Measurements from ENCODE around the gene KCNQ1. TPM values are rescaled to one million over a fixed set of nuclear protein-coding genes. Genes with fewer than 3 reads are reported as not detected.

Gene KCNQ1
- total RNA-seq, 2 experiments from 2014 or later: 8.7 to 9.5 TPM

DNA sequence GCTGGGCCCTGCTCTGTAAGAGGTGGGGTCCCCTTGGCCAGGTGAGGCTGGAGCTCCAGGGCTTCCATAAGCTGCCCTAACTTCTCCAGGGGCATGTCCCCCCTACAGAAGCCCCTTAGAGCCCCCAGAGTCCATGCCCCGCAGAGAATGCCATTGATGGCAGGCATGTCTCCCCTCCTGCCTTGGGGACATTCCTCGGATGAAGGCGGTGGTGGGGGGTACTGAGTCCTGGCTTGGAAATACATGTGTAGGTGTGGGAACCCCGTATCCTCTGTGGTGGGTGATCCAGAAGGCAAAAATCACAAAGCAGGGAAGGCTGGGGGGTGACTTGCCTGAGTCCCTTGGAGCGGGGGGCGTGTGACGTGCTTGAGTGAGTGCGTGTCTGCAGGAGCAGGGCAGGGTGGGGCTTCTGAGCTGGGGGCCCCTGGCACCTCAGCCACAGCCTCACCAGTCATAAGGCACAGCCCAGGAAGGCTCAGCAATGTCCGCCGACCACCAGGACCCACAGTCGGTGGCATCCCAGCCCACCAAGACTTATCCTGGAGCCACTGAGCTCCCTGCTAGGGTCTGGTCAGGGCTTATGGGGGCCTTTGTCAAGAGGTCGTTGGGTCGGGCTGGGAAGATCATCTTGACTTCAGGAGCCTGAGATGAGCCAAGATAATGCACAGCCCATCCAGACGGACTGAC, 324.7 kb downstream of the KCNQ1 start:
- Mint-ChIP-seq H3K4me1 (ENCODE audit: low read depth) (peaks cover 8% of the 10 kb centered on the region), H3K4me3 (no peak overlapping the region), H3K9me3 (no peaks in the 10 kb centered on the region), H3K36me3 (ENCODE audit: low read depth) (no peaks in the 10 kb centered on the region), H3K27ac (no peak overlapping the region), H3K27me3 (no peaks in the 10 kb centered on the region)
- intact Hi-C loops (cut with micrococcal nuclease): no loop called here
- ChIA-PET CTCF (no interaction called here), POLR2A (no interaction called here)
- DNase-seq (no peak), ATAC-seq (no peak)
- TF ChIP-seq, protein P1, sequence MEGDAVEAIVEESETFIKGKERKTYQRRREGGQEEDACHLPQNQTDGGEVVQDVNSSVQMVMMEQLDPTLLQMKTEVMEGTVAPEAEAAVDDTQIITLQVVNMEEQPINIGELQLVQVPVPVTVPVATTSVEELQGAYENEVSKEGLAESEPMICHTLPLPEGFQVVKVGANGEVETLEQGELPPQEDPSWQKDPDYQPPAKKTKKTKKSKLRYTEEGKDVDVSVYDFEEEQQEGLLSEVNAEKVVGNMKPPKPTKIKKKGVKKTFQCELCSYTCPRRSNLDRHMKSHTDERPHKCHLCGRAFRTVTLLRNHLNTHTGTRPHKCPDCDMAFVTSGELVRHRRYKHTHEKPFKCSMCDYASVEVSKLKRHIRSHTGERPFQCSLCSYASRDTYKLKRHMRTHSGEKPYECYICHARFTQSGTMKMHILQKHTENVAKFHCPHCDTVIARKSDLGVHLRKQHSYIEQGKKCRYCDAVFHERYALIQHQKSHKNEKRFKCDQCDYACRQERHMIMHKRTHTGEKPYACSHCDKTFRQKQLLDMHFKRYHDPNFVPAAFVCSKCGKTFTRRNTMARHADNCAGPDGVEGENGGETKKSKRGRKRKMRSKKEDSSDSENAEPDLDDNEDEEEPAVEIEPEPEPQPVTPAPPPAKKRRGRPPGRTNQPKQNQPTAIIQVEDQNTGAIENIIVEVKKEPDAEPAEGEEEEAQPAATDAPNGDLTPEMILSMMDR (IDR thresholded peaks at IDR 0.05): no peak

DNA sequence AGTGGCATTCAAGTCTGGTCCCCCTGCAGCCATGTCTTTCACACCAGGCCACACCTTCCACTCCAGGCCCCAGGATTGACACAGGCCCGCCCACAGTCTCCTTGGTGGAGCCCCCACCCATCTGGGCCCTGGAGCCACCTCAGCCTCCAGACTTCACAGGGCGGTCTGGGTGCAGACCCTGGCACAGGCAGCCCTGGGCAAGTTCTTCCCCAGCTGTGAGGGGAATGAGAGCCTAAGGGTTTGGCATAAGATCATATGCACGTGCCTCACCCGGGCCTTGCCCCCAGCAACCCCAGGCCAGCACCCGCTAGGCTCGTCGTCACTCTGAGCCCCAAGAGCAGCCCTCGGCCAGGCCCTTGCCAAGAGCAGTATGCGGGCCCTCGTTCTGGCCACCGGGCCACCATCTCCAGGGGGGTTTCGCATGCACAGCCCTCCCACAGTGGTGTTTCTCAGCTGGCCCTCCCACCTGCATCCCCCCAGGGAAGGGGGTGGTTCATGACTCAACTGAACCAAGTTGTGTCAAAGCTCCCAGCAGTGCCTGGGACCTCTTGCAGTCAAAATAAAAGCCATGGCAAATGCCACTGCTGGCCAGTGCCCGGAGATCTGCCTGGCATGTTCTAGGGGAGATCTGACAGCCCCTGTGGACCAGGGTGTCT, 325.4 kb downstream of the KCNQ1 start:
- intact Hi-C loops (cut with micrococcal nuclease): no loop called here
- no peak for DNase-seq
- H3K27me3 Mint-ChIP-seq: no peaks in the 10 kb centered on the region
- H3K36me3 Mint-ChIP-seq (ENCODE audit: low read depth): no peaks in the 10 kb centered on the region
- no peak for ATAC-seq
- H3K9me3 Mint-ChIP-seq: no peaks in the 10 kb centered on the region
- TF ChIP-seq, protein P1 (IDR thresholded peaks at IDR 0.05): no peak
- peaks cover 14% of the 10 kb centered on the region for H3K4me1 Mint-ChIP-seq (ENCODE audit: low read depth)
- no peak overlapping the region for H3K4me3 Mint-ChIP-seq
- ChIA-PET POLR2A (no interaction called here), CTCF (interaction anchor here (0.8 kb wide), 1 partner anchor 279 kb away, joined by 3 read pairs; no protein-coding TSS in a partner anchor)
- no peak overlapping the region for H3K27ac Mint-ChIP-seq

DNA sequence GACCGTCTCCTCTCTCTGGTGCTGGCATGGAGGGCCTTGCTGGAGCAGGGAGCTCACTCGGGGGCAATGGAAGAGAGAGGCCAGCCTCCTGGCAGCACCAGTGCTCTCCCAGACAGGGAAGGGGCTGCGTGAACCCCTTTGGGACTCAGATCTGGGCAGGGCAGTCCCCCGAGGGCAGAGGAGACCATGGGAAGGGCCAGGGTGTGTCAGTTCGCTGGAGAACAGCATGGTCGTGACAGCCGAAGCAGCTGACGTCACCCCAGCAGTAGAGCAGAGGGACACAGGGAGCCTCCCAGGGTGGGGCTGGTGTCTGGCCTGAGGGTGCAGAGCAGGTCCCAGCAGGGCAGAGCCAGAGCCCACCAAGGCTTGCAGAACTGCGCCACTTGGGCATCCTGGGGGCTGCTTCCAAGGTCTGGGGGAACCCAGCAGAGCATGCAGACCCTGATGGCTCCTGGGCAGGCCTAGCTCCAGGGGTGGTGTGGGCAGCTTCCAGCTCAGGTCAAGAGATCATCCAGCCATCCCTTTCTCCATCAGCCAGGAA, 326.0 kb downstream of the KCNQ1 start:
- H3K9me3 Mint-ChIP-seq: no peaks in the 10 kb centered on the region
- intact Hi-C loops (cut with micrococcal nuclease): no loop called here
- POLR2A ChIA-PET: interaction anchor here (1.0 kb wide), 1 partner anchor 11 kb away, joined by 3 read pairs; no protein-coding TSS in a partner anchor
- no peak overlapping the region for H3K4me3 Mint-ChIP-seq
- TF ChIP-seq, protein P1 (IDR thresholded peaks at IDR 0.05): no peak
- no peaks in the 10 kb centered on the region for H3K36me3 Mint-ChIP-seq (ENCODE audit: low read depth)
- ATAC-seq (no peak), DNase-seq (no peak)
- peaks cover 14% of the 10 kb centered on the region for H3K4me1 Mint-ChIP-seq (ENCODE audit: low read depth)
- CTCF ChIA-PET: interaction anchor here (0.8 kb wide), 1 partner anchor 280 kb away, joined by 3 read pairs; no protein-coding TSS in a partner anchor
- no peak overlapping the region for H3K27ac Mint-ChIP-seq
- H3K27me3 Mint-ChIP-seq: no peaks in the 10 kb centered on the region

DNA sequence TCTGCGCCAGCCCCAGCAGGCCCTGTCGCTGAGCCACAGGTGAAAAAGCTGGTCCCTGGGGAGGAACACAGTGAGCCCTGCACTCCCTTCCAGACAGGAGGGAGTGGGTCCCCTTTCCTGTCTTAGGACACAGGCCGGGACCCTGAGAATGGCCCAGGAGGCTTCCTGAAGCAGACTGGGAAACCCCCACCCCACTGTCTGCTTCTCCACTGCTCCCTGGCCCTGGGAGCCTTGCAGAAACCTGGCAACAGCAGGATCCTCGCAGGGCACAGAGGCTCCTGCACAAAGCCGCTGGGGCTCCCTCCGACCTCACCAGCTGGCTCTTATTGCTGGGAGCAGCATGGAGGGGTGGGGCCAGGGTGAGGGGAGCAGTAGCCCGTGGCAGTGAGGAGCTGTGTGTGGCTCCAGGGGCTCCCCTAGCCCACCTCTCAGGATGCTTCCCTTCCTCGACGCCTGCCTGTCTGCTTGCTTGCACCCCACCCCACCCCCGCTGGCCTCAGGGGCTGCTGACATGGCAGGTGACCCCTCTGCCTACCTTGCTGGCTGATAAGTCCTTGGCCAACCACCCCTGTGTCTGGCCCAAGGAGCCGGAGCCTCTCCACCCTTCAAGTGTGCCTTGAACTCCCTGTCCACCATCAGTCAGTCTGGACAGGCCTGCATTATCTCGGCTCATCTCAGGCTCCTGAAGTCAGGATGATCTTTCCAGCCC, 327.1 kb downstream of the KCNQ1 start:
- POLR2A ChIA-PET: interaction anchor here (0.6 to 1.0 kb wide), 2 partner anchors 12 to 266 kb away, joined by 3 read pairs; no protein-coding TSS in a partner anchor

More for the DNA sequence above, 327.1 kb downstream of the KCNQ1 start:
- H3K27me3 Mint-ChIP-seq: no peaks in the 10 kb centered on the region
- TF ChIP-seq, protein P1 (IDR thresholded peaks at IDR 0.05): no peak
- no peak overlapping the region for H3K4me3 Mint-ChIP-seq
- CTCF ChIA-PET: no interaction called here
- intact Hi-C loops (cut with micrococcal nuclease): no loop called here
- H3K27ac Mint-ChIP-seq: no peak overlapping the region
- no peaks in the 10 kb centered on the region for H3K36me3 Mint-ChIP-seq (ENCODE audit: low read depth)
- no peaks in the 10 kb centered on the region for H3K9me3 Mint-ChIP-seq
- DNase-seq: no peak
- ATAC-seq: no peak
- peaks cover 14% of the 10 kb centered on the region for H3K4me1 Mint-ChIP-seq (ENCODE audit: low read depth)

All from activated CD8-positive, alpha-beta T cell treated with anti-CD3 and anti-CD28 coated beads for 36 hours (primary cell).